ENCODE results near the gene BTBD17. TPM values are rescaled to one million over a fixed set of nuclear protein-coding genes. Genes with fewer than 3 reads are reported as not detected.

Gene BTBD17
- polyA plus RNA-seq, 4 donors = 0.07 to 0.40 (median 0.19) TPM; not detected in 1

DNA sequence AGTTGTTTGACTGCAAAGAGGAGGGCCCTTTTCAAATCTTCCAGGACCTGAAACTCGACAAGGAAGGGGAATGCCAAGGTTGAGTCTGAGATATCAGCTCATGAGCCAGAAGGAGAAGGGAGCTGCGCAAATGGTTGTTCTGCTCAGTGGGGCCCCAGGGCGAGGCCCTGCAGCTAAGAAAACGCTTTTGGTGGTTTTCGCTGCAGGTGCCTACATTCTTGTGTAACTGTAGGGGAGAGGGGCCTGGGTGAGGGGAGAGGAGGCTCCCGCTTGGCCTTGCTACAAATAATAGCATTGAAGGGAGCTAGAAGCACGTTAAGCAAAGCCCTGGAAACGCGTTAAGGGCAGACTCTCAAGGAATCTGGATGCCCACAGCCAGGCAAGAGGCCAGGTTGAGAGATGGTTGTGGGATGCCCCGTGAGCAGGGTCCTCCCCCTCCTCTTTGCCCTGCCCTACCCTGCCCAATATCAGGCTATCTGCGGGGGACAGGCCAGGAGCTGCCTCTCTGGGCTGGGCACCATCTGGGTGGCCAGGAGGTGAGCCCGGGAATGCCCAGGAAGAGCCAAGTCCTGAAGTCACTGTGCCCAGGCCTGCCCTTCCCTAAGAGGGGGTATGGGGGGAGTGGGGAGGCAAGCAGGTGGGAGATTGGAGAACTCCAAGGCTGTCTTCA is 27.6 kb upstream of the BTBD17 start:
- DNase-seq (ENCODE audit: low read depth in 4 of 4, low spot score in 2 of 4) = no peak

DNA sequence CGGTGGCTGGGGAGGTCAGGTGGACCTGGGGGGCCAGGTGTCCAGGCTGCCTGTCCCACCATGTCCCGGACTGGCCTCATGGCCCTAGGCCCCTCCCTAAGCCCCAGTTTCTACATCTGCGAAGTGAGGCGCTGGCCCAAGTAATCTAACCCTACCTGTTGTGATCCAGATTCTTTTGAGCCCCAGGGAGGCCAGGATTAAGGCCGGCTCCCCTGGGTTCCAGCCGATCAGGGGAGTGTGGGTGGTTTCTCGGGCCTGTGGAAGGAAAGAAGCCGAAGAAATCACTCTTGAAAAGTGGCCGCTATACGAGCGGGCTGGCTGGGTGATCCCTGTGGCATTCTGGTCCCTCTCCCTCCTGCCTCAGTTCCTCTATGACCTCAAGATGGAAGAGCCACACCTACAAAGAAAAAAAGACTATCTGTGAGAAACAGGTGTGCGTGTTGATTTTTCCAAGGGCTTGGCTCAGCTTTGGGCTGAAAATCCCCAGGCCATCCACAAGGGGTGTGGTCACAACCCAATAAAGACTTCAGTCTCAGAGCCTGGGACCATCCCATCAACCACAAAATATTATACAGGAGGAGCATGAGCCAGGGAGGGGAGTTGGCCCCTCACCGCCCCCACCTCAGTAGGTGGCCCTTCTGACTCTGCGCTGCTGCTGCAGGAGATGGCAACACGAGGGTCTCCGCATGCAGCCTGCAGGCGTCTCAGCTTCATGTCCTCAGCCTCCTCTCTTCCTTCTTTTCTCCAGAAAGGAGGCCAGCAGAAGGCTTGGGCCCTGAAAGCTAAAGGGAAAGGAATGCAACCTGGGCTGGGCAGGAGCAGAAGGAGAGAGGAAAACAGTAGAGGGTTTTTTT is 25.9 kb upstream of the BTBD17 start:
- no peak for DNase-seq (ENCODE audit: low read depth in 4 of 4, low spot score in 2 of 4)

DNA sequence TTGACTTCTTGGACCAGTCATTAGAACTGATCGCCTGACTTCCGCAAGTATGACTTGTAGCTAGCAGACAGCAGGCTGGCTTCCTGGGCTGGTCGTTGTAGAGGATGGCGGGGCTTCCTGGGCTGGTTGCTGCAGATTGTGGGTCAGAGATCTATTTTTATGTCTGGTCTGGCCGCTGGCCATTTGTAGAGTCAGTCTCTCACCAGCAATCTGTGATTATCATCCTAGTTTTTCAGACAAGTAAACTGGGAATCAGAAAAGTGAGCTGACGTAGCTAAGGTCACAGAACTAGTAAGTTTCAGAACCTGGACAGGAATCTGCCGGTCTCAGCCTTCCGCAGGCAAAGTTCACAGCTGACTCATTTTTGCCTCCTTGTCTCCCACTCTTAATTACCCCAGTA is 24.7 kb upstream of the BTBD17 start:
- DNase-seq (ENCODE audit: low read depth in 4 of 4, low spot score in 2 of 4) = no peak

DNA sequence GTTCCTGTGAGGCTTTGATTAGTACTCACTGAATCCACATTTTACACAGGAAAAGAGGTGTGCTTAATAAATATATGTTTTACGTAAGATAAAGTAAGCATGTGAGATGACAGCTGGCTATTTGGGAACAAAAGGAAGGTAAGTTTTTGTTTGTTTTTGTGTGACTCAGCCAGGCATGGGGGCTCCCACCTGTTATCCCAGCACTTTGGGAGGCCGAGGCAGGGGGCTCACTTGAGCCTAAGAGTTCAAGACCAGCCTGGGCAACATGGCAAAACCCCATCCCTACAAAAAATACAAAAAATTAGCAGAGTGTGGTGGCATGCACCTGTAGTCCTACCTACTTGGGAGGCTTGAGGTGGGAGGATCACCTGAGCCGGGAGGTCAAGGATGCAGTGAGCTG is 23.5 kb upstream of the BTBD17 start:
- DNase-seq (ENCODE audit: low read depth in 4 of 4, low spot score in 2 of 4) = no peak

- no peak for DNase-seq (ENCODE audit: low read depth in 4 of 4, low spot score in 2 of 4)
Observed at GRCh38 chr17:74383141-74383540, 21.5 kb upstream of the BTBD17 start.

DNA sequence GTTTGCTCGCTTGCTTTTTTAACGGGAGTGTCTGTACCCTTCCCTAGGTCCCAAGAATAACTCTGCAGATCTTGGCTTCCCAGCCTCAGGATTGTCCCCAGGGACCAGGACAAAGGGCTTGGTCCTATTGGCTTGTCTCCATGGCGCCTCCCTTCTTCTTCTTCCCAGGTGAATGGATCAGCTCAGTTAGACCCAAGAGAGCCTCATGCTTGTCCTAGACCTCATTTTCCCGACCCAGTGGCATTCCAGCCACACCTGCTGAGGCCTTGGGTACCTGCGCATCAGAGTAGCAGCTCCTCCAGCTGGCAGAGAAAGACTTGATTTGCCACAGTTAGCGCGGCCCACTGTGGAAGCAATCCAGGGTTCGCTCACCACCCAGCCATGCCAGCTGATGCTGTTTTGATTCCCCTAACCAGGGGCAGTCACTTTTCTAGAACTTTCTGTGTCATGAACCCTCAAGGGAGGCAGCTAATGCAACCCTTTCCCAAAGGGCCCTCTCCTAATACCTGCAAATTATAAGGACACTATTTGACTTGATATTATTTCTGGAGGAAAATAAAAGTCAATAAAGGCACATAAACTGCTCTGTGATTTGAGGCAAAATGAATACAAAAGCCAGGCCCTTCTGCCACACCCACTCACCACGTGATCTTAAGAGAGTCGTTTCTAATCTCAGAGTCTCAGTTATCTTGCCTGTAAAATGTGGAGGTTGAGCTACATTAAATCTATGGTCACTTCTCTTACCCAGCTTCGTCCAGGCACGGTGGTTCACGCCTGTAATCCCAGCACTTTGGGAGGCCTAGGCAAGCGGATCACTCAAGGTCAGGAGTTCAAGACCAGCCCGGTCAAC is 19.5 kb upstream of the BTBD17 start:
- no peak for DNase-seq (ENCODE audit: low read depth in 4 of 4, low spot score in 2 of 4)

DNA sequence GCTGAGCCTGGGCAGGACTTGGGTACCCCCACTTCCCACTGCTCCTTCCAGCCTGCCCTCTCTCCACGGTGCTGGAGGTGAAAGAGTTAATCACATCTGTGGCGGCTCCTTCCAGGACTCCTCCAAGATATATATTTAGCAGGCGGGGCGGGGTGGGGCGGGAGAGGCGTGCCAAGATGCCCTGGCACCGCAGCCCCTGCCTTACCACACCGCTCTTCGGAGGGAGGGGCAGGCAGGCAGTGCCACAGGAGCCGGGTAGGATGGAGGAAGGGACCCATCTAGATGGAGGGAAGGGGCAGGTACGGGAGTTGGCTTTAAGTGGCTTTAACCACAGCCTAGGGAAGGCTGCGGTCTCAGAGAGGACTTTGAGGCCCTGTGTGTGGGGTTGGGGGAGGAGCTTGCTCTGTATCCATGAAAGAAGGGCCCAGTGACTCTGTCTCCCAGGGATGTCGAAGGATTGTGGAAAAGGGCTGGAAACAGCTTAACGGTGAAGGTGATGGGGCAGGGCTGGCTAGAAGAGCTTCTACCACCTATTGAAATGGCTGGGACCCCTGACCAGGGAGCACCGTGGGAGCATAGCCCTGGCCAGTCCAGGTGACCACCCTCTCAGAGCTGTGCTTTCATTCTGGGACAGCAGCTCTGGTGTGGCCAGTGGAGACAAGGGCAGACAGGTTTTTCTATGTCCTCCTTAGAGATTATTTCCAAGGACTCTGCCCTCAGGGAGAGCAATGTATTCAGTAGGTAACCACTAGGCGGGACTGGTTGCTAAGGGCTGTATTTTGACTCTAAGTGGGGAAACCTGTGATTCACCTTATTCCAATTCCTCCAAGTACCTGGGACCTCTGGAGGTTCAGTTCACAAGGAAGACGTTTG is 18.7 kb upstream of the BTBD17 start:
- DNase-seq (ENCODE audit: low read depth in 4 of 4, low spot score in 2 of 4) = no peak

DNA sequence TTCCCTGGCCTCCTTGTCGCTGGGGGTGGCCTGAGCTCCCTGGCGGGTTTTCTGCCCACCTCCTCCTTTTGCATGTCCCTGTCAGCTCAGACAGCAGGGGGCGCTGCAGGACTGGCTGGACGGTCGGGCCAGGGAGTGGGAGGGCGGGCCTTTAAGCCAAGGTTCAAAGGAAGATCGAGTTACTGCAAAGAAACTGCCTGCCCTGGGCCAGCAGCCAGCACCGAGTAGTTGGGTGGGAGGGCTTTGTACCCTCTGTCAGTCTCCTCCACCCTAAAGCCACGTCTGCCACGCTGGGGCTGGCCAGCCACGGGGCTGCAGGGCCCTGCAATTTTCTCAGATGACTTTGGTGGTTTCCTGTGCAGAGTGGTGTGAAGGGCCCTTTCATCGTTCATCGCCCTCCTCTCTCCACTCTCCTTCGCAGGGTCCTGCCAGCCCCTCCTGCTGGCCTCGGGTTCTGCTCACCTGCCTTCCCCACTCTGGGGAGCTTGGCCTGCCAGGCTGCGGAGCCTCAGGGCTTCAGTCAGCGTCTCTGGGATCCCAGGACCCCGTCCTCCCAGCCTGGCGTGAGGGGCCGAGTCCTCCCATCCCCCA is 17.9 kb upstream of the BTBD17 start:
- peak; percentile 75 to 87 (median 81) for DNase-seq (ENCODE audit: low read depth in 4 of 4, low spot score in 2 of 4)

DNA sequence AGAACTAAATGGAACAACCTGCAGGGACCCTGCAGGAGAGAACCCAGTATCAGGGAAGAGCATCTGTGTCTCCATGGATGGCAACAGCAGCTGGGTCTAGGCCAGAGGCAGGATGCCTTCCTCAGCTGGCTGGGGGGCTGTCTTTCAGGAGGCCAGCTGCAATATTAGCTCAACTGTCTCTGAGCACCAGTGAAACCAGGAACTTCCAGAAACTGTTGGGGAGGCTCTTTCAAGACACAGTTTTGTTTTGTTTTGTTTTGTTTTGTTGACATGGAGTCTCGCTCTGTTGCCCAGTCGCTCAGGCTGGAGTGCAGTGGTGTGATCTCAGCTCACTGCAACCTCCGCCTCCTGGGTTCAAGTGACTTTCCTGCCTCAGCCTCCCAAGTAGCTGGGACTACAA is 13.2 kb upstream of the BTBD17 start:
- DNase-seq (ENCODE audit: low read depth in 4 of 4, low spot score in 2 of 4) = no peak

- no peak for DNase-seq (ENCODE audit: low read depth in 4 of 4, low spot score in 2 of 4)
Observed at GRCh38 chr17:74373838-74374606, 12.4 kb upstream of the BTBD17 start.

DNA sequence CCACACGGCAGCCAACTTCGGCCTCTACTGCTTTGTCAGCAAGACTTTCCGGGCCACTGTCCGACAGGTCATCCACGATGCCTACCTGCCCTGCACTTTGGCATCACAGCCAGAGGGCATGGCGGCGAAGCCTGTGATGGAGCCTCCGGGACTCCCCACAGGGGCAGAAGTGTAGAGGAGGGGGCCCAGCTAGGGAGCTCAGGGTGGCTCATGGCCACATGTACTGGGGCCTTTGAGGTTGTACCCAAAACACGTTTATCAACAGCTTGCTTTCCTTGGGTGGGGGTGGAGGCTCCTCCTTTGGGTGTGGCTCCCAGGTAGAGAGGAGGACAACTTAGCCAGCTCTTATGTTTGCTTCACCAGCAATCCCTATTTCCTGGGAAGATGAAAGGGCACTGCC is 10.8 kb upstream of the BTBD17 start:
- DNase-seq (ENCODE audit: low read depth in 4 of 4, low spot score in 2 of 4) = no peak

GRCh38 chr17:74371653-74372147 is 10.0 kb upstream of the BTBD17 start:
- no peak for DNase-seq (ENCODE audit: low read depth in 4 of 4, low spot score in 2 of 4)

DNA sequence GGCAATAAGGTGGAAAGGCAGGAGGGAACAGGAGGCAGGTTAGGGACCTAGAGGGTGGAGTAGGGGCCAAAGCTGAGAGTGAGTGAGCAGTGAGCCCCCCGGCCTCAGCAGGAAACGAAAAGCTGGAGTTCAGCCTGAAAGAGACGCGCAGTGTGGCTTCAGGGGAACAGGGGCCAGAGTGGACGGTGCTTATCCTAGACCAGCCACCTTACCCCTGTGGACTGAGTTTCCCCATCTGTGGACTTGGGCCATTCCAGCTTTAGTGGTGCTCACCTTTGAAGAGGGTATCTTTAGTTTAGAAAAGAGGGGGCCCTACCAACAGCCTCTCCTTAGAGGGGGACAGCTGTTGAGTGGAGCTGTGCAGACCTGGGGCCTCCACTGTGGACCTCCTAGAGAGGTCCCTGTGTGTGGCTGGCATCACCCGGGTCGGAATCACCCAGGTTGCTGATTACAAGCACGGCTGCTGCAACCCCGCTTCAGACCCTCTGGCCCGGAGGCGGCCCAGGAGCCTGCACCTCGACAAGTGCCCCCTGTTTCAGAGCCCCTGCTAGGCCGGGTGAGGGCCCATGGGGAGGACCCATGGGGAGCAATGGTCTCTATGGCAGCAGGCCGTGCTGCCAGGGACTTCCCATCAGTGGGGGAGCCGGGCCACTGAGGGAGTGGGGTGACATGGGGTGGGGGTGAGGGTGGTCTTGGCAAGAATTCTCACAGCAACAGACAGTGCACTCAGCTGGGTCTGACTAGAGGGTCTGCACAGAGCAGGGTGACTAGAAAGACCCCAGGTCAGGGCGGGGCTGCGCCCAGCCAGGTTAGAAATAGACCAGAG is 8.2 kb upstream of the BTBD17 start:
- DNase-seq (ENCODE audit: low read depth in 4 of 4, low spot score in 2 of 4) = no peak

GRCh38 chr17:74369221-74369620 is 7.6 kb upstream of the BTBD17 start:
- DNase-seq (ENCODE audit: low read depth in 4 of 4, low spot score in 2 of 4) = no peak

GRCh38 chr17:74368341-74369081 is 6.8 kb upstream of the BTBD17 start:
- DNase-seq (ENCODE audit: low read depth in 4 of 4, low spot score in 2 of 4) = no peak

GRCh38 chr17:74367206-74367605 is 5.5 kb upstream of the BTBD17 start, which contains the start of gene GPR142:
TSS of gene GPR142 (plus strand) at chr17:74367506. CDS start at chr17:74369541, 2,035 bp downstream.
- no peak for DNase-seq (ENCODE audit: low read depth in 4 of 4, low spot score in 2 of 4)

DNA sequence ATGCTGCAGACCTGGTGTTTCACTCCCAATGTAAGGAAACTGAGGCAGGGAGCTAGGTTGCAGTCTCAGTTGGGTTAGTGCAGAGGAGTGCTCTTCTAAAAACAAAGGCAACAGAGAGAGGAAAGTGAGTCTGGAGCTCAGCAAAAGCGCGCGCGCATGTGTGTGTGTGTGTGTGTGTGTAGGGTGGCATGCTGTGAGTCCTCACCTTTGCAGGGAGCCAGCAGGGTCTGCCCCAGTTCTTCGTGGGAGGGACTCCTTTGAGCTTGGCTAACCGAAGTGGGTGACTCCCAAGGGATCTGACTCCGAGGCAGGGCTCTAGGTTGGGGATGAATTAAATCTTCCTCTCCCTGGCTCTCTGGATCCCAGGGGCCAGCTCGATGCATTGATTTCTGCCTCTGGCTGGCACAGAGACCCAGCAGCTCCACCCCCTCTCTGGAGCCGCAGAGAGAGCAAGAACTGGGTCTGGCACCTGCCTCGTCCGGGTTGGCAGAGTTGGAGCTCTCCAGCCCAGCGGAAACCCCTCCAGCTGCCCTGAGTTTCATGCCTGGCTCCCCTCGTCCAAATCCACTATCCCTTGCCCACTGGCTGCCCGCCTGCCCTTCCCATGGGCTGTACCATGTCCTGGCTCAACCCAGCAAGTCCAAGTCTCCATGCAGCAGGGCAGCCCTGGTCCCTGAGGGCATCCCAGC is 1.3 kb upstream of the BTBD17 start:
- no peak for DNase-seq (ENCODE audit: low read depth in 4 of 4, low spot score in 2 of 4)

Data from left renal cortex interstitium (tissue), 4 donors.